Upper lobe of left lung (tissue), 4 donors: ENCODE data around the gene SPARCL1.

Experiments
- EP300 ChIP-seq, 4 donors: sonication (generic); formaldehyde crosslinking; IDR thresholded peaks; one replicate each; pipeline ENCODE4 v1.5.1; 2017; ENCODE audit warnings: antibody characterized with exemption in 4 of 4, control low read depth in 2 of 4
- POLR2A ChIP-seq, 4 donors: fragments of 450-650 bp; IDR thresholded peaks; one replicate each; pipeline ENCODE4 v1.5.1; 2016 to 2017; ENCODE audit warnings: antibody characterized with exemption in 4 of 4, mild to moderate bottlenecking in 2 of 4
- POLR2AphosphoS5 ChIP-seq, 2 donors: sonication (generic); formaldehyde crosslinking; IDR thresholded peaks; one replicate each; pipeline ENCODE4 v1.5.1; 2017; ENCODE audit warnings: antibody characterized with exemption in 2 of 2
- TF ChIP-seq, protein P1 (sequence below), 6 experiments: fragments of 450-650 bp in 4 of 6; fragments of 200-600 bp in 2 of 6; sonication (generic) in 2 of 6; IDR thresholded peaks; one replicate each; pipeline ENCODE4 v1.5.1; 2016 to 2019; ENCODE audit warnings: antibody characterized with exemption in 6 of 6

DNA sequence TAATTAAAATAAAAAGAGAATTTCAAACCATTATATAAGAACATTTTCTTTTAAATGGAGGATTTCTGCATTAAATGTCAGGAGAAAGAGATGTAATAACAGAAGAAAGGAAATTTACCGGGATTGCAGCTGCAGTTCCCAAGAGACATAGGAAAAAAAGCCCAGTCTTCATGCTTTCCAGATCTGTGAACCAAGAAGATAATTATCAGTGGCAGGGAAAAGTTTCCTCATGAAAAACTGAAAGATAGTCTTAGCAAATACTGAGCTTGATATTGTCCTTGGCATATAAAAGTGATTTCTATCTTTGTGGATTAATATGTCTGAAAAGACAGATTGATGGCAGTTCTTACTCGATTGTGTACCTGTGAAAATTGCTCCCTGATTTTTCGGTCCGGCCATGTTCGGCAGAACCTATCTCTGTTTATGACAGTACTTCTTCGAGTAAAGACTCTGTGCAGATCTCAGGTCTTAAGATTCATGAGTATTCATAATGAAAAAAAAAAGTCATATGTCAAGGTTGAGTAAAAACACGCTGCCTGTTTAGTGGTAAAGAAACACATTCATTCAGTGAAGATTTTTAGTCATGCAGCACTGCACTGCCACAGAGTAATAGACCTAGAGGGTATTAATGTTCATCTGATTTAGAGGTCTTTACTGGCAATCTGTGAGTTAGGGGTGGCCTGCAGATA is 29.6 kb downstream of the SPARCL1 start:
- TF ChIP-seq, protein P1, sequence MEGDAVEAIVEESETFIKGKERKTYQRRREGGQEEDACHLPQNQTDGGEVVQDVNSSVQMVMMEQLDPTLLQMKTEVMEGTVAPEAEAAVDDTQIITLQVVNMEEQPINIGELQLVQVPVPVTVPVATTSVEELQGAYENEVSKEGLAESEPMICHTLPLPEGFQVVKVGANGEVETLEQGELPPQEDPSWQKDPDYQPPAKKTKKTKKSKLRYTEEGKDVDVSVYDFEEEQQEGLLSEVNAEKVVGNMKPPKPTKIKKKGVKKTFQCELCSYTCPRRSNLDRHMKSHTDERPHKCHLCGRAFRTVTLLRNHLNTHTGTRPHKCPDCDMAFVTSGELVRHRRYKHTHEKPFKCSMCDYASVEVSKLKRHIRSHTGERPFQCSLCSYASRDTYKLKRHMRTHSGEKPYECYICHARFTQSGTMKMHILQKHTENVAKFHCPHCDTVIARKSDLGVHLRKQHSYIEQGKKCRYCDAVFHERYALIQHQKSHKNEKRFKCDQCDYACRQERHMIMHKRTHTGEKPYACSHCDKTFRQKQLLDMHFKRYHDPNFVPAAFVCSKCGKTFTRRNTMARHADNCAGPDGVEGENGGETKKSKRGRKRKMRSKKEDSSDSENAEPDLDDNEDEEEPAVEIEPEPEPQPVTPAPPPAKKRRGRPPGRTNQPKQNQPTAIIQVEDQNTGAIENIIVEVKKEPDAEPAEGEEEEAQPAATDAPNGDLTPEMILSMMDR (IDR thresholded peaks at IDR 0.05), result no peak
- TF ChIP-seq POLR2A (IDR thresholded peaks at IDR 0.05) (no peak), POLR2AphosphoS5 (IDR thresholded peaks at IDR 0.05) (no peak), EP300 (IDR thresholded peaks at IDR 0.05) (no peak)
